HG03342 (cell line): Measurements from ENCODE around the gene DHX16.

ENCODE experiments used
- ATAC-seq: cut with Tn5 transposase; IDR thresholded peaks from one replicate; pipeline ENCODE4 v1.9.1; 2021; ENCODE audit warnings: mild to moderate bottlenecking, moderate library complexity; ENCODE audit not compliant: unreplicated experiment

Gene DHX16

DNA sequence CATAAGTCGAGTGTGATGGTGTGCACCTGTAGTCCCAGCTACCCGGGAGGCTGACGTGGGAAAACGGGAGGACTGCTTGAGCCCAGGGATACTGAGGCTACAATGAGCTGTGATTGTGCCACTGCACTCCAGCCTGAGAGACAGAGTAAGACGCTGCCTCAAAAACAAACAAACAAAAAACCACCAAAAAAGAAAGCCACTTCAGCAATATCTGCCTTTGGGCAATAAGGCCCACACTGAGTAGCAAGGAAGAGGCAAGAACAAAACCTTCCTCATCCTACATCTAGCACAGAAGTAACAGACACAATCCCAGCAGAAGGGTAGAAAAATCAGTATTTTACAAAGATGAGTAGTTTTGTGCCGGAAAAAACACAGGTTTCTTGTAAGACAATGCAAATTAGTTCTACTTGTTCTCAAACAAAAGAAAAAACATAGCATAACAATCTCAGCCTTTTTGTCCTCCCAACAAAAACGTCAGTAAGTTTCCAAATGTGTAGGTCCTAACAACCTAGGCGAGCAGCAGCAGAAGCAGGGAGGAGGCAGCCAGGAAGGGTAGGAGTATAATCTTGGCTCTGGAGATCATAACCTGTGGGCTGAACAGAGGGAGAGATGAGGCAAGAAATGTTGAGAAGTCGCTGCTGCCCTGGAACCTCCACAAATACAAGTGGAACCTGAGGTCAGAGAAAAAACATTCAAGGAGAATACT, 61.5 kb downstream of the DHX16 start:
- ATAC-seq: no peak

- no peak for ATAC-seq
Measured at GRCh38 chr6:30610065-30610464, 62.7 kb downstream of the DHX16 start.

- no peak for ATAC-seq
Measured at GRCh38 chr6:30603961-30604360, 68.8 kb downstream of the DHX16 start.
